Limb (tissue), 2 donors: Measurements from ENCODE around the gene NKIRAS1.
"Not testable (repeated sequence)": the region's sequence is repeated elsewhere in the genome, so short reads cannot be mapped to it uniquely, and the experiment has no call there.

Experiments used
- DNase-seq, 2 donors: peaks; one replicate each; pipeline ENCODE4 v3.0.0-alpha.2; 2016; ENCODE audit errors: extremely low spot score in 2 of 2

Gene NKIRAS1

DNA sequence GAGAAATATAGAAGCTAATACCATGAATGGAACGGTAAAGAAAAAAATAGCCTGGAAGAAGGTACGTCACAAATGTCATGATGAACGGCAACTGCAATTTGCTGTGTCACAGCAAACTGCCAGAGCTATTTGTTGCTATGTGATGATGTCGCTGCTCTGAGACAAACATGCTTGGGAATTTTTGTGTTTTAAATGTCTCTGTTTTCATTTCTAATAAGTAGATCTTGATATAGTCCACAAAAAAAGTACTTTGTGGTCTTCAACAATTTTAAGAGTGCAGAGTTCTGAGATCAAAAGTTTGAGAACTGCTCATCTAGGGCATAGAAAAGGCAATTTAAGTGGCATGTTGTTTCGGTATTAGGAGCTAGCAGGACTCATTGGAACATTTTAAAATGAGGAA lies 24.0 kb upstream of the NKIRAS1 start:
- DNase-seq = no peak

DNA sequence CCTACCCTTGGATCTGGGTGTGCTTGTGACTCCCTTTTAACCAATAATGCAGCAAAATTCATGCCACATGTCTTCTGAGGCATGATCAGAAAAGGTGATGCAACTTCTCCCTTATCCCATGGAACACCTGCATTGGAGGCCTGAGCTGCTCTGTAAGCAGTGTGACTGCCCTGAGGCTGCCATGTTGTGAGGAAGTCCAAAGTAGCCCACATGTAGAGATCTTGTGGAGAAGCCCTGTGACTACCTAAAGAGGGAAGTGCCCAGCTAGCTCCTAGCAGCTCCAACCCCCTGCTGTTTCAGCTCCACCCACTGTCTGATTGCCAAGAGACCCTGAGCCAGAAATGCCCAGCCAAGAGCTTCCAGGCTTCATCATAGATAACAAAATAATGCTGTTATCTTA lies 21.9 kb upstream of the NKIRAS1 start:
- DNase-seq = no peak

DNA sequence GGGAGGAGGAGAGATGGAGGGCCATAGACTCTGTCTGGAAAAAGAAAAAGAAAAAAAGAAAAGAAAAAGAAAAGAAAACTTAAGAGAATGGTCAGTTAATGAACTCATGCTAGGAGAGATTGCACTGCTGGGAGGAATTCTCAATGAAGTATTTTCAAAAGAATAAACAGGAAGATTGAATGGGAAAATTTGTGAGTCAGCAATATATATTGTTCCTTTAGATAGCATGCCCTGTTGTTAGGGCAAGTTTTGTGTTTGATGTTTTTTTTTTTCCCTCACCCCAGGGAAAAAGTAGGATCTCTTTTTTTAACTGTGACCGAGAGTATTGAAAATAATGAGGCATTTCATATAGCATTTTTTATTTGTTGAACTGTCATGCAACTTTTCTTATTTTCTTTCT lies 20.5 kb upstream of the NKIRAS1 start:
- no peak for DNase-seq

DNA sequence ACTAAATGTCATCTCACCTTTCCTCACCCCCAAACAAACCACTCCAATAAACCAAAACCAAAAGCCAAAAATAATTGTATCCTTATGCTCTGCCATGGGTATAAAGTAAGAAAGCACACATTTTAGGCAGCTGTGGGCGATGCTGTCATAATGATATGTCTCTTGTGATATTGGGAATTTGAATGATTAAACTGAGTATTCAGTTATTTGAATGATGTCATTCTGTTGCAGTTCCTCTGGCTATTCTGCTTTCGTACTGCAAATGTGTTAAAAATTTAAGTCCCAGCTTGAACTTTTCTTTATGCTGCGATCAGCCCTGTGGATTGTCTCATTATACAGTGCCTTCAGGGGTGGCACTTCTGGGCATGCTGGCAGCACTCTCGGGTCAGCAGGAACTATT lies 17.5 kb upstream of the NKIRAS1 start:
- no peak for DNase-seq

DNA sequence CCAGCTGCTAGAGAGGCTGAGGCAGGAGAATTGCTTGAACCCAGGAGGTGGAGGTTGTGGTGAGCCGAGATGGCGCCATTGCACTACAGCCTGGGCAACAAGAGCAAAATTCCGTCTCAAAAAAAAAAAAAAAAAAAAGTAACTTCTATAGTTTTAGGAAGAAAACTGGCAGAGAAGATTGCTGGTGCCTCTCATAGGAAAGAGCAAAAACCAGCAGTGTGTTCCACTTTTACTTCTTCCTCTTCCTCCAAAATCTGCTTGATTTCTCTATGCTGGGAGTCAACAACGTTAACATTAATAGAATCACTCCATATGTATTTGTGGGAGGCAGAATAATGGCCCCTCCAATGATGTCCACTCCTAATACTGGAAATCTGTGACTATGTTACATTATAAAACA lies 15.8 kb upstream of the NKIRAS1 start:
- DNase-seq = no peak

DNA sequence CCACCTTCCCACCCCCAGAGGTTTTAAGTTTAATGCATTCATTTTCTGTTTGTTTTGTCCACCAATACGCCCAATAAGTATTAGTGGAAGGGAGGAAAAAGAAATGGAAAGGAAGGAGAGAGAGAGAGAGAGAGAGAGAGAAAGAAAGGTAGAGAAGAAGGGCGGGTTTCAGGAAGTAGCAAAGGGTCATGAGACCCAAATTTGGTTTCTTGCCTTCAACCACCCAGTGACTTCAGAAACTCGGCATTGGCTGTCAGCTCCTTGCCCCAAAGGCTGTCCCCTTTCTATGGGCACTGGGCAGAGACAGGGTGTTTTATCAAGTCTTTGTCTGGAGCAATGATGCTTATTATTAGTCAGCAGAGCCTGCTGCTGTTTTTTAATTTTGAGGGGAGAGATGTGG lies 14.8 kb upstream of the NKIRAS1 start:
- no peak for DNase-seq

DNA sequence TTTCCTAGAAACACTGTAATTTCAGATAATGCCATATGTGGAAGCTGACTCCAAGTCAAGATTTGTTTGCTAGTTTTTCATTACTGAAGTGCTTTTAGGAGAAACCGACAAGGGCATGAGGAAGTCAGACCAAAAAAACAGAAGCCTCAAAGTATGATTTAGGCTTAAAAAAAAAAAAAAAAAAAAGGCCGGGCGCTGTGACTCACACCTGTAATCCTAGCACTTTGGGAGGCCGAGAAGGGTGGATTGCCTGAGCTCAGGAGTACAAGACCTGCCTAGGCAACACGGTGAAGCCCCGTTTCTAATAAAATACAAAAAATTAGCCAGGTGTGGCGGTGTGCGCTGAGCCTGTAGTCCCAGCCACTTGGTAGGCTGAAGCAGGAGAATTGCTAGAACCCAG lies 11.7 kb upstream of the NKIRAS1 start:
- no peak for DNase-seq

DNA sequence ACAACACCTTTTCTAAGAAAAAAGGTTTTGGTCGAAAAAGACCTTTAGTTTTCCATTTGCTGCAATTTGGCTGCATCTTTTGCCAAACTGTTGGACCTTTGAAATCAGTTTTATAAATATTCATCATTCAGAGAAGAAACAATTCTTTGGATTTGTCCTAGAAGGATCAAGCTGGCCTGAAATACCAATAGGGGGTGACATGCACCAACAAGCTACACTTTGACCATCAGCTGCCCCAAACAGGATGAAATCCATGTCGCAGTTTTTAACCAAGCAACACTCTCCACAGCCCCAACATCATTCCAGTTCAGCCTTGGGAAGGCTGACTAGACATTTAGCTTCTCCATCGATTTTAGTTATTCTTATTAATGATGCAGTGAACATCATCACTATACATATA lies 9.9 kb upstream of the NKIRAS1 start:
- no peak for DNase-seq

DNA sequence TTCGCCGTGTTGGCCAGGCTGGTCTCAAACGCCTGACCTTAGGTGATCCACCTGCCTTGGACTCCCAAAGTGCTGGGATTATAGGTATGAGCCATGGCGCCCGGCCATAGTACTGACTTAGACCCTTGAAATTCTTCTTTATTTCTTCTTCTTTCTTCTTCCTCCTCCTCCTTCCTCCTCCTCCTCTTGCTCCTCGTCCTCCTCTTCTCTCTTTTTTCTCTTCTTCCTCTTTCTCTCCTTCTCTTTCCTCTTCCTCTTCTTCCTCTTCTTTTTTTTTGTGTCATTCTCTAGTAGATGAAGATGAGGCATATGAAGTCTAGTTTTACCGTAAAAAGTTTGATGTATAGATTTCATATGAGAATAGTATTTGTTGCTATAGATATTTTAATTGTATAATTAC lies 9.5 kb upstream of the NKIRAS1 start:
- no peak for DNase-seq

DNA sequence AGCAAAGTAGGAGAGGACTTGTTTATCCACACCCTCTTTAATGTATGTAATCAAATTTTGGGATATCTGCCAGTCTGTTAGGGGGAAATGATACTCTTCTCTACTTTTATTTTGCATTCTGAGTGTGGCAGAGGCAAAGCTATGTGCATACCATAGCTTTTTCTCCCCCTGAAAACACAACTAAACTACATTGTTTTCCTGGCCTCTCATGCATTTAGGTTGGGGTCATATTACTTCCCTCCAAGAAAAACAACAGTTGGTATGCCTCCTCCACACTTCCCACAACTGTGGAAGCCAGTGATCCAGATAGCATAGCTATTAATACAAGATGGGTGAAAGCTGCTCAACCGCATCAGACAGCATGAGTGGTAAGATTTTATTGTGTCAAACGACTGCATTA lies 7.0 kb upstream of the NKIRAS1 start:
- DNase-seq = no peak

DNA sequence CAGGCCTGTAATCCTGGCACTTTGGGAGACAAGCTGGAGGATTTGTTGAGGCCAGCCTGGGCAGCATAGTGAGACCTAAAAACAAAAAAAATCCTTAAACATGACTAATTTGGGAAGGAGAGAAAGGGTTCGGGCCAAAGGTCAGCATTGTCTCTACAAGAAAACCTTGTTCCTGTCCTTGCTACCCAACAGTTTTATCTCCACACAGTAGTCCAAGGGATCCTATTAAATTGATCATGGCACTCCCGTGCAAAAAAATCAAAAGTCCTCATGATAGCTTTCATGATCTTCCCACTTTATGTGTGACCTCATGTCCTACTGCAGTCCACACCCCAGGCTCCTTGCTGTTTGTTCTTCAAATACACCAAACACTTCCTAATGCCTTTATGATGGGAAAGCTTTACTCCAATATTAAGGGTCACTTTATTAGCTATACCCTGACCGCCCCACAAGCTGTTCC lies 4.3 kb upstream of the NKIRAS1 start:
- DNase-seq = no peak

DNA sequence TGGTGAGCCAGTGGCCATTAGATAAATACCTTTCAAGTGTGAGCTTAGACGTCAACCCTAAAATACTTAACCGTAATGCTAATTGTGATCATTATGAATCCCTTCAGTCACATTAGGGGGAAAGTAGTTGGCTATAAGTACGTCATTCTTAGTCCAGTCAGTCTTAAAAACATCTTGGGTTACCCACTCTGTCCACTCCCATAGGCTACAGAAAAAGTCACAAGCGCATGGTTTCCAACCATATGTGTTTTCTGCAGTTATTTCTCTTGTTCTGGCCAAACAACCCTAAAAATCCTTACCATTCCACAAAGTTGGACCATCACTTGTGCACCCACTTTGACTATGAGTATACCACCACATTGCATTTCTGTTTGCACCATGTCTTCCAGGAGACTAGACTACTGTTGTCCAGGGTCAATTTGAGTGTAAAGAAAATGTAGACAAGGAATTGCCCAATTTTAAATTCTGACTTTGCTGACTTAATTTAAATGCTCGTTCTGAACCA lies 3.4 kb upstream of the NKIRAS1 start:
- no peak for DNase-seq

DNA sequence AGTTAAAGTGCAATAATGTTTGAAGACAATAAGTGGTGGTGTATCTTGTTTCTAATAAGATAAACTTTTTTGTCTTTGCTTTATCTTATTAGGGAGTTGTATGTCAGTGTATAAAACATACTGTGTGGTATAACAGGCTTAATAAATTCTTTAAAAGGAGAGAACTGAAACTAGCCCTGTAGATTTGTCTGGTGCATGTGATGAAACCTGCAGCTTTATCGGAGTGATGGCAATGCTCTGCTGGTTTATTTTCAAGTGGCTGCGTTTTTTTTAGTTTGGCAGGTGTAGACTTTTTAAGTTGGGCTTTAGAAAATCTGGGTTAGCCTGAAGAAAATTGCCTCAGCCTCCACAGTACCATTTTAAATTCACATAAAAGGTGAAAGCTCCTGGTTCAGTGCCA lies 2.8 kb upstream of the NKIRAS1 start:
- no peak for DNase-seq

DNA sequence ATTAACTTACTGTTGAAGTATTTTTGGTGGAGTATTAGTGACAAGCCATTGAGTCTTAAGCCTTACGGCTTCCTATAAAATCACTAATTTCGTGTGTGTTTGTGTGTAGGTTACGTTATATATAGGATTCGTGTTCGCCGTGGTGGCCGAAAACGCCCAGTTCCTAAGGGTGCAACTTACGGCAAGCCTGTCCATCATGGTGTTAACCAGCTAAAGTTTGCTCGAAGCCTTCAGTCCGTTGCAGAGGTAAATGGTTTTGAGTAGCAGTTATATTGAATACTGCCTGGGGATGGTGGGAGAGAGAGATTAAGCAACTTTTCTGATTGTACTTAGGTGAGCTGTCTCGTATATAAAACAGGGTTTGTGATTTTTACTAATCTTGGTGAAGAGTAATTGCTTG lies 1.5 kb upstream of the NKIRAS1 start:
- DNase-seq = not testable (repeated sequence)

DNA sequence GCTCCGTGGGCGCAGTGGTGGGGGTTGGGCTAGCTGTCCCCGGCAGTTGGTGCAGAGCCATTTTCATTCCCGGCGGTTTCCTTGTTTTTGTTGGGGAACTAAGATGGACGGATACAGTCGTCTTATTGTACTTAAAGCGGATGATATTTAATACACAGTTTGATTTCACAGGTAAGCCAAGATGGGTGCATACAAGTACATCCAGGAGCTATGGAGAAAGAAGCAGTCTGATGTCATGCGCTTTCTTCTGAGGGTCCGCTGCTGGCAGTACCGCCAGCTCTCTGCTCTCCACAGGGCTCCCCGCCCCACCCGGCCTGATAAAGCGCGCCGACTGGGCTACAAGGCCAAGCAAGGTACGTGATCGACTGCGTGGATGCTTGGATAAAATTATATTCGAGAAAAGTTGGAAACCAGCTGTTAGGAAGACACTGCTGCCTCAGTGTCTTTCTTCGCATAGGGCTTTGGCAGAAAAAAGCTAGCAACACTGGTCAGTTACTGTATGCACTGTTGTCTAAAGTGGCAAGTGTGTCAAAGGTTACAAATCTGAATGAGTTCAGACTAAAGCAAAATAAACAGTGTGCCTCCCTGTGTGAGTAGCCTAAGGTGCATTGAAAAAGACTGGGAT lies 1.0 kb upstream of the NKIRAS1 start:
- DNase-seq = not testable (repeated sequence)

DNA sequence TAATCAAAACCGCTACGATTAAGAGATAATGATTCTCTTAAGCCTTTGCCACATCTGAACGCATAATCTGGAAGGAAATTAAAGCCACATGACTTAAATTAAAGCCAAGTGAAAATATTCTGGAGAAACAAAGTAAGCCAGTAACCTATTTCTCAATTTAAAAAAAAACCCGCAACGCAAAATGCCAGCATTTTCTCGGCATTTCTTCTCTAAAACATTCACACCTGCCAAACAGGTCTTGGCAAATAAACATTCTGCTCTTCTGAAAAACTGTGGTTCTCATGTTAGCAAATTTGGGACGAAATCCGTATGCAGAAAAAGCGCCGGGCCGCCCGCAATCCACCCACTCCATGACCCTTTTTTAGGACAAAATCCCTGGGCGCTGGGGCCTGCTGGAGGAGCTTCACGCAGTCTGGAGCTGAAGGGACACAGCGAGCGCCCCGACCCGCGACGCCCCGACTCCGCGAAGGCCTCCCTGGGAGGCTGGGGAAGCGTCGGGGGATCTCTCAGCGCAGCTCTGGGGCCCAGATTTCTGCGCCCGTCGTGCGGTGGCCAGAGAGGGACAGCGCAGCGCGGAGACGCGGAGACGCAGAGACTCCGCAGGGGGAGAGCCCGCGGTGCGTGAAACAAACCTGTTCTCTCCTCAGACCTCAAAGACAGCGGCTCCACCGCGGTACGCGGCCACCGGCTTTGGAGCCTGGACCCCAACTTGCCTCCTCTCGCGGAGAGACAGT lies 471 bp downstream of the NKIRAS1 start:
- no peak for DNase-seq

DNA sequence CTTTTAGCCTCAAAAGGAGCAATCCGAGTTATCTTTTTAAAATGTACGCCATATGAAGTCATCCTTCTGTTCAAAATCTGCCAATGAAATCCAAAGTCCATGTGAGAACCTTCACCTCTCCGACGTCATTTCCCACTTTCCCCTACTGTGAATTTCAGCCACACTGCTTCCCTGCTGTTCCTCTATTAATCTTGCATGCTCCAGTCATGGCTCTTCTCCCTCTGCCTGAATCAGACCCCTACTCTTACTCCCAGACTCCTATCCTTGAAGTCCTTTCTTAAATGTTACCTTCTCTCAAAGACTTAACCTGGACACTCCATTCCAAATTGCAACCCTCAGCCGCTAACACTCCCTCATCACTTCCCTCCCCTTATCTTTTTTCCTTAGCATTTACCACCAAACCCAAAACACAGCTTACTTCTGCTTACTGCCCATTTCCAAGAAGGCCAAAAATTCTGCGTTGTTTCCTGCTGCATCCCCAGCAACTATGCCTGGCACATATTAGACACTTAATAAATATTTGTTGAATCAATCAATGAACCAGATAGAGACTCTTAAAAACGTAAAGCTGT lies 1.2 kb downstream of the NKIRAS1 start:
- no peak for DNase-seq

DNA sequence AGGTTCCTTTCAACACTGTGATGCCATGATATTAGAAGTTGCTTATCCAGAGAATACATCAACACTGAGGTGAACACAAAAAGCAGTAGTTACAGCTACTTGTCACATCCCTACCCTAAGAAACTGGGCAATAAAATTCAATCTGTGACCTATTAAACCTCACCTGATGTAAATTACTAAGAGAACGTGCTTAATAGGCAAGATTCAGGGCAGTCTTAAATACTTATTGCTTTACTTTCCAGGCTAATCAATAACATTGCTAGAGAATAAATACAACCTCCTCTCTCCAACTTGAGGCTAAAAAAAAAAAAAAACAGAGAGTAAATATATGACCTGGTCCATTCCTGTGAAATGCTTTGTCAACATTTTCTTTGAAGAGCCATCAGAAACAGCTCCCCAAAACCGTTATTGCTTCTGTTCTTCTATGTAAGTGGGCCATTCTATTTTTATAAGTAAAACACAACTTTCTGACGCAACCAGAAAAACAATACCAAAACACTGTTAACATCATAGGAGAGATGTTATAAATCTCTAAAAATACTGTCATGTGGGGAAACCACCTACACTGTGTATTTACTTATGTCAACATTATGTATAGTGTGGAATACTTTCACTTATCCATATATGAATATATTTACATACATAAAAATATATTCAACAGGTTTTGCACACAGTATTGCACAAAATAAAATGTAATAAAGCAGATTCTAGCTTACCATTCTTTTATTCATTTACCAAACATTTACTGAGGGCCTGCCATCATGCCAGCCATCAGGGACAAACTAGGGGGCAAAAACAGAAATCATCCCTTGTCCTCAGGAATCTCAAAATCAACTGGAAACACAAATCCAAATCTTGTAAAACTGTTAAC lies 2.7 kb downstream of the NKIRAS1 start:
- DNase-seq = no peak

DNA sequence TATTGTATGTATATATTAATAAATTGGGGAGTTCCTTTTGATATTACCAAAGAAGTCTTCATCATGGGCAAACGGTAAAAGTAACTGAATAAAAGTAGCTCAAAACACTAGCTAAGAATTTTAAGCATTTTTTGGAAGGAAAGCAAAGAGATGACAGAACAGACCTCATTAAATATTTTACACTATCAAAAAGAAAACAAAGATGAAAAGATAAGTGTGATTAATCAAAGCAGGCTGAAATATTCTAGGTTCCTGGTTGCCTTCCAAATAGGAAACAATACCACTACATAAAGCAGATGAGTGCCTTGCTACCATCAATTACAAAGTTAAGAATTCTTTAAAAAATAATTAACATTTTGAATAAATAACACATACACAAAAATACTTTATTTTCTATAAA lies 3.6 kb downstream of the NKIRAS1 start:
- DNase-seq = no peak

DNA sequence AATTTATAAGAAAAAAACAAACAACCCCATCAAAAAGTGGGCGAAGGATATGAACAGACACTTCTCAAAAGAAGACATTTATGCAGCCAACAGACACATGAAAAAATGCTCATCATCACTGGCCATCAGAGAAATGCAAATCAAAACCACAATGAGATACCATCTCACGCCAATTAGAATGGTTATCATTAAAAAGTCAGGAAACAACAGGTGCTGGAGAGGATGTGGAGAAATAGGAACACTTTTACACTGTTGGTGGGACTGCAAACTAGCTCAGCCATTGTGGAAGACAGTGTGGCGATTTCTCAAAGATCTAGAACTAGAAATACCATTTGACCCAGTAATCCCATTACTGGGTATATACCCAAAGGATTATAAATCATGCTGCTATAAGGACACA lies 4.5 kb downstream of the NKIRAS1 start:
- not testable (repeated sequence) for DNase-seq

DNA sequence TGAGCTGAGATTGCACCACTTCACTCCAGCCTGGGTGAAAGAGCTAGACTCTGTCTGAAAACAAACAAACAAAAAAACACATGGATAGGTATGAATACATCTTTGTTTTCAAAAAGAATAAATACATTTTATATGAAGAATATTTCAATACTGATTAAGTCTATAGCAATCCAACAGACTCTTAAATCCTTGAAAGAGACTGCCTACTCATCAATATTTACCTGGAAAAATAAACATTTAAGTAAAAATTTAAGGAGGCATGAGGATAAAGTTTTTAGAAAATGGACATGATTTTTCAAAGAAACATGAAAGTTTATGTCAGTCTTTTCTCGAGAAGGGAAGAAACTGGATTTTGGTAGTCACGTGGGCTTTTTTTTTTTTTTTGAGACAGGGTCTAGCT lies 5.4 kb downstream of the NKIRAS1 start:
- DNase-seq = no peak

DNA sequence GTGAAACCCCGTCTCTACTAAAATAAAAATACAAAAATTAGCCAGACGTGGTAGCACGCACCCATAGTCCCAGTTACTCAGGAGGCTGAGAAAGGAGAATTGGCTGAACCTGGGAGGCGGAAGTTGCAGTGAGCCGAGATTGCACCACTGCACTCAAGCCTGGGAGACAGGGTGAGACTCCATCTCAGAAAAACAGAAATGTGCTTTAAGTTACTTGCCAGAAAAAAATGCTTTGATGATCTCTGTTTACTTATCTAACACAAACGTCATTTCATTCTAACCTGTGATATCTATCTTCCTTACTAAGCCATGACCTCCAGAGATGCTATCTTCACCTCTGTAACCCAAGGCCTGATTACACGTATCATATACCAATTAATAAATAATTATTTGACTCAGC lies 7.4 kb downstream of the NKIRAS1 start:
- no peak for DNase-seq
